Measurements from ENCODE around the gene PNCK.

PNCK gene

DNA sequence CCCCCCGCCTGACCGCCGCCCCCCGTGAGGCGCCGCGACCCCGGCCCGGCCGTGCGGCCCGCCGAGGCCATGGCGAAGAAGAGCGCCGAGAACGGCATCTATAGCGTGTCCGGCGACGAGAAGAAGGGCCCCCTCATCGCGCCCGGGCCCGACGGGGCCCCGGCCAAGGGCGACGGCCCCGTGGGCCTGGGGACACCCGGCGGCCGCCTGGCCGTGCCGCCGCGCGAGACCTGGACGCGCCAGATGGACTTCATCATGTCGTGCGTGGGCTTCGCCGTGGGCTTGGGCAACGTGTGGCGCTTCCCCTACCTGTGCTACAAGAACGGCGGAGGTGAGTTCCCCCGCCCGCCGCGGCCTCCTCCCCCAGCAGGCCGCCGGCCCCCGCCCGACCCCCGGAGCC is 14.9 kb upstream of the PNCK start:
- TF ChIP-seq CTCF (IDR thresholded peaks at IDR 0.05; ENCODE audit: control extremely low read depth, extremely low read depth, low read depth, missing control alignments) = no peak
- DNase-seq (ENCODE audit: extremely low spot score) = no peak
- CTCF ChIA-PET = no interaction called here
- POLR2A ChIA-PET = no interaction called here

DNA sequence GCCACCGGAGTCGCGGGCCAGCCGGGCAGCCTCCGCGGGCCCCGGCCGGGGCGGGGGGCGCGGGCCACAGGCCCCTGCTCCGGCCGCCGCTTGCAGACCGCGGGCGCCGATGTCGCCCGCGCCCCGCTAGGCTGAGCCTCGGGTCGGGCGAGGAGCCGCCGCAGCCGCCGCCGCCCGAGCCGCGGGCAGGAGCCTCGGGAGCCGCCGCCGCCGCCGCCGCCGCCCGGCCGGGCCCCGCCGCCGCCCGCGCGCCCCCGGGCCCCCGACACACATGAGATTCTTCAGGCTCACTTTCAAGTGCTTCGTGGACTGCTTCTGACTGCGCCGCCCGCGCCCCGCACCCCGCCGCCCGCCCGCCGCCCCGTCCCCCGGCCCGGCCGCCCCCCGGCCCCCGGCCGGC is 14.5 kb upstream of the PNCK start:
- CTCF ChIA-PET = interaction anchor here (1.3 to 1.5 kb wide), 3 partner anchors 25 to 746 kb away, joined by 3 to 5 read pairs (median 5); no protein-coding TSS in a partner anchor
- POLR2A ChIA-PET = no interaction called here
- no peak for TF ChIP-seq CTCF (IDR thresholded peaks at IDR 0.05; ENCODE audit: control extremely low read depth, extremely low read depth, low read depth, missing control alignments)
- no peak for DNase-seq (ENCODE audit: extremely low spot score)

DNA sequence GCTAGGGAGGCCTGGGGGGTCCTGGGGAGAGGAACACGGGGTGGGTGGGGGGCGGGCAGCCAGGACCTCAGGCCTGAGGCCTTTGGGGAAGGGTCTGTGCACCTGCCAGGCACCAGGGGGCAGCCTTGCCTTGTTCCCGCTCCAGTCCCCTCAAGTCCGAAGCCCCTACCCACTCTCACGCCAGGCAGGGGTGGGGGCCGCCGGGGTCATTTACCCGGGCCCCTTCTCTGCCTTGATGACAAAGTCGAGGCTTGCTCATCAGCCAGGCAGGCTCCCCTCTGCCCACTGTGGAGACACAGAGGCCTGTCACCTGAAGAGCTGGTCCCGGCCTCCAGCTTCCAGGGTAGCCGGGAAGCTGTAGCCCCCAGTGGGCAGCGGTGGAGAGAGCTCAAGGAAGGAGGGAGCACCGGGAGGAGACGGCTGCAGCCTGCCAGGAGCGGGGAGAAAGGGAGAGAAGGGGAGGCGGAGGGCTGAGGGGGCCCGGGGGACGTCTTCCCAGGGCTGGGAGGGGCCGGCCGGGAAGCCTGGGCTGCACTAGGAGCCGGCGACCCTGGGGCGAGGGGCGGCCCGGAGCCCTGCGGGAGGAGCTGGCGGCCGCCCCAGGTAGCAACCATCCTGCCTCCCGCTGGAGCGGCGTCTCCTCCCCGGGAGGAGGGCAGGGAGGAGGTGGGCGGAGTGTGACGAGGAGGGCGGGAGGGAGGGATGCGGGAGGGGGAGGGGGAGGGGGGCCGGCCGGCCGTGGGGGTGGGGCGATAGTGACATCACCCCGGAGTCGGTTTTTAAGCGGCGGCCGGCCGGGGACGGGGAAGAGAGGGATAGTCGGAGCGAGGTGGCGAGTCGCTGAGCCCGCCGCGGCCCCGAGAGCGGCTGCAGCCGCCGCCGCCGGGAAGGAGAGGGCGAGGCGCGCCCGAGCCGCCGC is 13.8 kb upstream of the PNCK start, which contains the start of gene SLC6A8:
Gene SLC6A8, plus strand, starts transcription at position 806 of the 919 bp plus-strand sequence. CDS start 649 bp downstream, outside the sequence.
- peak; percentile 48 for TF ChIP-seq CTCF (IDR thresholded peaks at IDR 0.05; ENCODE audit: control extremely low read depth, extremely low read depth, low read depth, missing control alignments)
- POLR2A ChIA-PET = interaction anchor here (0.6 kb wide), 1 partner anchor 49 kb away, joined by 6 read pairs; no protein-coding TSS in a partner anchor
- DNase-seq (ENCODE audit: extremely low spot score) = no peak
- CTCF ChIA-PET = interaction anchor here (0.7 to 1.6 kb wide), 8 partner anchors 17 to 746 kb away, joined by 3 to 7 read pairs (median 3); no protein-coding TSS in a partner anchor

DNA sequence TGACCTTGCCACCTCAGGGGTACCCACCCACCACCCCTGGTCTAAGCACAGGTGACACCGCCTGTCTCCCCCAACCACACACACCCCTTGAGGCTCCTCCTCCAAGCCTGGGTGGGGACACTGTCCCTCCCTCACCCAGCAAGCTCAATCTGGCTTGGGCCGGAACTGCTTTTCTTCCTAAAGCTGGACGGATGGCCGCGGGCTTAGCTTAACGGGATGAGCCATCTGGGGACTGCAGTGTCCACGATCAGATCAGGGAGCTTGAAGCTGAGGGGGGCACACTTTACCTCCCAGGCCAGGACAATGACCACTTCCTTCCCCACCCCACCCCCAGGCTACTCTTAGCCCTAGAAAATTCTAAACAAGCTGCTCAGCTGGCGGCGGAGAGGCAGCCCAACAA is 13.1 kb upstream of the PNCK start:
- POLR2A ChIA-PET = no interaction called here

GRCh38 chrX:153685751-153686696 is 12.4 kb upstream of the PNCK start:
- POLR2A ChIA-PET = no interaction called here

More for the DNA sequence above, 13.1 kb upstream of the PNCK start:
- DNase-seq (ENCODE audit: extremely low spot score) = no peak
- TF ChIP-seq CTCF (IDR thresholded peaks at IDR 0.05; ENCODE audit: control extremely low read depth, extremely low read depth, low read depth, missing control alignments) = no peak
- CTCF ChIA-PET = interaction anchor here (0.7 to 1.7 kb wide), 9 partner anchors 16 to 745 kb away, joined by 3 to 7 read pairs (median 3); no protein-coding TSS in a partner anchor

More at GRCh38 chrX:153685751-153686696, 12.4 kb upstream of the PNCK start:
- CTCF ChIA-PET = interaction anchor here (0.7 to 2.7 kb wide), 5 partner anchors 15 to 28 kb away, joined by 3 to 16 read pairs (median 5); no protein-coding TSS in a partner anchor
- TF ChIP-seq CTCF (IDR thresholded peaks at IDR 0.05; ENCODE audit: control extremely low read depth, extremely low read depth, low read depth, missing control alignments) = no peak
- no peak for DNase-seq (ENCODE audit: extremely low spot score)

Data from GM10248 (cell line).